ENCODE measurements around the gene NDST1. TPM values are rescaled to one million over a fixed set of nuclear protein-coding genes. Genes with fewer than 3 reads are reported as not detected.
"Not testable (repeated sequence)": the region's sequence is repeated elsewhere in the genome, so short reads cannot be mapped to it uniquely, and the experiment has no call there.

Gene NDST1
- total RNA-seq, 2 donors from 2014 or later, result 37.6 to 56.0 TPM

GRCh38 chr5:150473673-150474358 lies 34.1 kb upstream of the NDST1 start:
- no peak overlapping the region for H3K27ac ChIP-seq
- DNase-seq, result no peak
- WGBS, 2 donors, result 85 to 86% methylated on average over 12 of the region's 12 CpGs
- intact Hi-C loops (cut with DNase I), result no loop called here
- H3K9me3 ChIP-seq, result no peaks in the 10 kb centered on the region
- no peaks in the 10 kb centered on the region for H3K36me3 ChIP-seq (replicated peaks in 1 of 2; ENCODE audit: insufficient read depth in 1 of 2, low read depth in 2 of 2)
- TF ChIP-seq, protein P1, sequence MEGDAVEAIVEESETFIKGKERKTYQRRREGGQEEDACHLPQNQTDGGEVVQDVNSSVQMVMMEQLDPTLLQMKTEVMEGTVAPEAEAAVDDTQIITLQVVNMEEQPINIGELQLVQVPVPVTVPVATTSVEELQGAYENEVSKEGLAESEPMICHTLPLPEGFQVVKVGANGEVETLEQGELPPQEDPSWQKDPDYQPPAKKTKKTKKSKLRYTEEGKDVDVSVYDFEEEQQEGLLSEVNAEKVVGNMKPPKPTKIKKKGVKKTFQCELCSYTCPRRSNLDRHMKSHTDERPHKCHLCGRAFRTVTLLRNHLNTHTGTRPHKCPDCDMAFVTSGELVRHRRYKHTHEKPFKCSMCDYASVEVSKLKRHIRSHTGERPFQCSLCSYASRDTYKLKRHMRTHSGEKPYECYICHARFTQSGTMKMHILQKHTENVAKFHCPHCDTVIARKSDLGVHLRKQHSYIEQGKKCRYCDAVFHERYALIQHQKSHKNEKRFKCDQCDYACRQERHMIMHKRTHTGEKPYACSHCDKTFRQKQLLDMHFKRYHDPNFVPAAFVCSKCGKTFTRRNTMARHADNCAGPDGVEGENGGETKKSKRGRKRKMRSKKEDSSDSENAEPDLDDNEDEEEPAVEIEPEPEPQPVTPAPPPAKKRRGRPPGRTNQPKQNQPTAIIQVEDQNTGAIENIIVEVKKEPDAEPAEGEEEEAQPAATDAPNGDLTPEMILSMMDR (IDR thresholded peaks at IDR 0.05), result no peak
- no peak for TF ChIP-seq POLR2A (IDR thresholded peaks at IDR 0.05)
- ATAC-seq, result no peak
- no peak overlapping the region for H3K4me3 ChIP-seq
- no peaks in the 10 kb centered on the region for H3K4me1 ChIP-seq
- H3K27me3 ChIP-seq, result no peaks in the 10 kb centered on the region

DNA sequence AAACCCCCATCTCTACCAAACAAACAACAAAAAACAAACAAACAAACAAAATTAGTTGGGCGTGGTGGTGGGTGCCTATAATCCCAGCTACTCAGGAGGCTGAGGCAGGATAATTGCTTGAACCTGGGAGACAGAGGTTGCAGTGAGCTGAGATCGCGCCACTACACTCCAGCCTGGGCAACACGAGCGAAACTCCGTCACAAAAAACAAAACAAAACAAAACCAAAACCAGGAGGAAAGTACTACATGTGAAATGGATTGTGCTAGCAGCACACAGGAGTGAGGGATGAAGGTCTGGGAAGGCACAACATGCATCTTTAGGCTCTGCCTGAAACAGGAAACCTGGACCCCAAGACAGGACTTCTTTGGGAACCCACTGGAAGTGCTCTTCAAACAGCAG lies 31.4 kb upstream of the NDST1 start:
- H3K27me3 ChIP-seq; H3K4me1 ChIP-seq; H3K36me3 ChIP-seq (replicated peaks in 1 of 2; ENCODE audit: insufficient read depth in 1 of 2, low read depth in 2 of 2); H3K4me3 ChIP-seq; H3K27ac ChIP-seq; DNase-seq; ATAC-seq; intact Hi-C loops (cut with DNase I); H3K9me3 ChIP-seq: not testable (repeated sequence)
- WGBS, 2 donors, result 86% methylated on average over 6 of the region's 6 CpGs

DNA sequence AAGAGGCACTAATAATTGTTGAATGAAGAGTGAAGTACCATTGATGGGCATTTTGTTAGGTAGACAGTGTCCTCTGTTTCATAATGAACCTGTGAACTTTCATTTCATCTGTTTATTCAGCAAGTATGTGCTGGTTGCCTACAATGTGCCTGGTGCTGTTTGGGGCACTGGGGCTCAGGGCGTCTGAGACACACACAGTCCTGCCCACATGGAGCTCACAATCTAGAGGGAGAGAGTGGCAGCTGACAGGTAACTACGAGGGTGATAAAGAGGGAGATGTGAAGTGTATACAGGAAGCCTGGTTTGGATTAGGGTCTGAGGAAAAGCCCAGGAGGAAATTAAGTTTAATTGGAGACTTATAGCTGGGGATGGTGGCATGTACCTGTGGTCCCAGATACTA lies 28.5 kb upstream of the NDST1 start:
- DNase-seq (no peak), ATAC-seq (no peak)
- no peak overlapping the region for H3K4me3 ChIP-seq
- no peaks in the 10 kb centered on the region for H3K36me3 ChIP-seq (replicated peaks in 1 of 2; ENCODE audit: insufficient read depth in 1 of 2, low read depth in 2 of 2)
- intact Hi-C loops (cut with DNase I), result no loop called here
- no peak overlapping the region for H3K27ac ChIP-seq
- no peak for TF ChIP-seq POLR2A (IDR thresholded peaks at IDR 0.05)
- TF ChIP-seq, protein P1 (IDR thresholded peaks at IDR 0.05), result no peak
- no peaks in the 10 kb centered on the region for H3K27me3 ChIP-seq
- 62 to 76% methylated on average over 2 of the region's 2 CpGs for WGBS, 2 donors
- peaks cover 9% of the 10 kb centered on the region for H3K4me1 ChIP-seq
- no peaks in the 10 kb centered on the region for H3K9me3 ChIP-seq

- no peak for DNase-seq
- no peak overlapping the region for H3K27ac ChIP-seq
- 92 to 100% methylated on average over 1 to 6 of the region's 6 CpGs for WGBS, 2 donors
- H3K4me1 ChIP-seq, result peaks cover 16% of the 10 kb centered on the region
- intact Hi-C loops (cut with DNase I), result no loop called here
- H3K9me3 ChIP-seq, result no peaks in the 10 kb centered on the region
- no peak overlapping the region for H3K4me3 ChIP-seq
- no peaks in the 10 kb centered on the region for H3K36me3 ChIP-seq (replicated peaks in 1 of 2; ENCODE audit: insufficient read depth in 1 of 2, low read depth in 2 of 2)
- TF ChIP-seq, protein P1 (IDR thresholded peaks at IDR 0.05), result no peak
- TF ChIP-seq POLR2A (IDR thresholded peaks at IDR 0.05), result no peak
- H3K27me3 ChIP-seq, result no peaks in the 10 kb centered on the region
- ATAC-seq, result no peak
These were observed 26.3 kb upstream of the NDST1 start for GRCh38 chr5:150481708-150481965.

- Histone ChIP-seq H3K27ac (no peak overlapping the region), H3K27me3 (no peaks in the 10 kb centered on the region), H3K36me3 (replicated peaks in 1 of 2; ENCODE audit: insufficient read depth in 1 of 2, low read depth in 2 of 2) (no peaks in the 10 kb centered on the region), H3K4me1 (peaks cover 19% of the 10 kb centered on the region), H3K9me3 (no peaks in the 10 kb centered on the region), H3K4me3 (no peak overlapping the region)
- DNase-seq (peak in 1 of 4 donors; percentile 54), ATAC-seq (no peak)
- 22 to 32% methylated on average over 6 of the region's 6 CpGs for WGBS, 2 donors
- intact Hi-C loops (cut with DNase I), result no loop called here
- TF ChIP-seq, protein P1 (IDR thresholded peaks at IDR 0.05), result no peak
- no peak for TF ChIP-seq POLR2A (IDR thresholded peaks at IDR 0.05)
These were observed 25.9 kb upstream of the NDST1 start for GRCh38 chr5:150481972-150482406.
